HG03060 (cell line): ENCODE results near the gene AGBL4.

ENCODE experiments used
- ATAC-seq: cut with Tn5 transposase; IDR thresholded peaks from one replicate; pipeline ENCODE4 v1.9.1; 2021; ENCODE audit warnings: low read depth, moderate number of reproducible peaks; ENCODE audit not compliant: unreplicated experiment

AGBL4 gene

DNA sequence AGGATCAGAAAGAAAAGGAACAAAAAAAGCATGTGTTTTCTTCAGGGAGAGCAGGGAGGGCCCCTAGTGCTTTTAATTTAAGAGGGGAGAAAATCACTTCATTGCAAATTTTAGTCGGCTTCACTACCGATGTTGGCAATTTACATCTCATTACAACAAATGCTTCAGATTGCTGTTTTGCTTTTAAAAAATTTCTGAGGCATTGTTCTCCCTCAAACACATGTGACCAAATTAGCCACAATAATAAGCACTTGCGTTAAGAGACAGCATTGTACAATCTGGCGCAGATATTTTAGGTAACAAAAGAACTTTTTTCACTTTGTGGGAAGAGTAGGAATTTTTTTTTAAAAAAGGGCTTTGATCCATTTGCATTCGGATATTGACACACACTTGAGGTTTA is 1276.8 kb downstream of the AGBL4 start:
- ATAC-seq: no peak

DNA sequence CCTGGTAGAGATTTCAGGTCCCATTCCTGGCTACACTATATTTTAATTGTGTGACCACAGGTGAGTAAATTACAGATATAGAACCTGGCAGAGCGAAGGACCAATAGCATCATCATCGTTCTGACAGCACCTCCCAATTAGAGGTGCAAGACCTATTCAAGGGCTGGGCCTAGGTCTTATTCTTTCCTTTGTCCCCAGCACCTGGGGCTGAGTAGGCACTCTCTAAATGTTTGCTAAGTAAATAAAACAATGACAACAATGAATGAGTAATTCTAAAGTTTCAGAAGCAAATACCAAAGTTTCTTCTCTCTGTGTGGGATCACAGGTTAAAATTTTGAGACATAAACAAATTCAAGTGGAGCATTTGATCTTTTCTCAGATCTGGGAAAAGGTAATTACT is 1279.7 kb downstream of the AGBL4 start:
- no peak for ATAC-seq

DNA sequence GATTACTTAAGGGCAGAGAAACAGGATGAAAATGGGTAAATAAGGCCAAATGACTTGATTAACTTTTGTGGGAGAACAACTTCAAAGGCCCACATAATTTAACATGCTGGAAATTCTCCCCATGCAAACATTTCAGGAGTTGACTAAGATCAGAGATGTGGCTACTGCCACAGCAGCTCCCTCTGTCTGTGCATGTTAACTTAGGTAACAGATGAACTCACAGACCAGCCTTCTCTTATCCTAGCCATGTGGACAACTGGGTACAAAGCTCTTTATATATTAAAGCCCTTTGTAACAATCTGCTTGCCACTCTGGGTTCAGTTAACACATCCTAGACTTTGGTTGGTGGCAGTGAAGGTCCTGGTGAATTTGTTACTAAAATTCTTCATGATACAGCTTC is 1280.3 kb downstream of the AGBL4 start:
- ATAC-seq: no peak

DNA sequence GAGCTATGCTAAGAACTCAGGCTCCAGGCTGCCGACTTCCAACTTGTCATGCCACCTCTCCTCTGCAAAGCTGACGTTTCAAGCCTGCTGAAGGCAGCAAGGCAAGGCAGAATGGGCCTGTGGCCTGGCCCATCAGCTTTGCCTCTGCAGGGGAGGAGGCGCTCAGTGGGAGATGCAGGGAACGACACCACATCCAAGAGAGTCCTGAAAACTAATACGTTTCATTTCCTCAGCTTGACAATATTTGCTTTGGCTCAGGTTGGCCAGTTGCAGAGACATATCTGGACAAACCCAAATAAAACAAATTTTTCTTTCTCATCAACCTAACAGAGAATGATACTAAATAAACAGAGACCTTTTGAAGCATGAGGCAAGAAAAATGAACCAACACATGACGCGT is 1282.4 kb downstream of the AGBL4 start:
- ATAC-seq: no peak

DNA sequence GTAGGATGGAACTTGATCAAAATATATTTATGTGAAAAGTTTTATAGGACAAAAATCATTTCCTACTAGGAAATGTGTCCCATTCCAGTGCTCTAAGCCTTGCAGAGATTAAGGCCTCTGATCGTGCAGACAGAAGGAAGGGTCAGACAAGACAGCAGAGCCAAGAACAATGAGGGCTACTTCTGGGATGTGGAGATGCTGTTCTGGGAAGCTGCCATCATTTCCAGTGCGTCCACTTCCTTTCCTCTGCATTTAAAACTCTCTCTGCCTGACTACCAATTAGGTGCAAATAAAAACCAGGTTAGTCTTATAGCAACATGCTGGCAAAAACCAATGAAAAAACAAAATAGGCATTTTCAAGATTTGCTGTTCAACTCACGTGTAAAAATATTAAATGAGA is 1283.1 kb downstream of the AGBL4 start:
- ATAC-seq: no peak

DNA sequence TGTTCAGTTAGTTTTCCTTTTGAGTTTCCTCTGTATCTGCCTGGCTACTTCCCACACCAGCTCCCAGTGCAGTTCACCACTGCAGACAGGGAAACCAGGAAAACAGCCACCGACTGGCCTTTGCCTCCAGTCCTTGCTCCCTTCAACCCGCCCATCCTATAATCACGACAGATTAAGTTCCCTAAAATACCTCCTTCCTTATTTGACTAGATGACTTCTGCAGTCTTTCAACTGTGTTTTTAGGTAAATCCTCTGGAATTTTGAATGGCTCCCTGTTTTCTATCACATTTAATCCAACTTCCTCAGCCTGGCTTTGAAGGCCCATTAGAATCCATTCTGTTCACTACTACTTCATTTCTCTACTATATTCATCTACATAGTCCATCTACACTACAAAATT is 1284.7 kb downstream of the AGBL4 start:
- no peak for ATAC-seq

DNA sequence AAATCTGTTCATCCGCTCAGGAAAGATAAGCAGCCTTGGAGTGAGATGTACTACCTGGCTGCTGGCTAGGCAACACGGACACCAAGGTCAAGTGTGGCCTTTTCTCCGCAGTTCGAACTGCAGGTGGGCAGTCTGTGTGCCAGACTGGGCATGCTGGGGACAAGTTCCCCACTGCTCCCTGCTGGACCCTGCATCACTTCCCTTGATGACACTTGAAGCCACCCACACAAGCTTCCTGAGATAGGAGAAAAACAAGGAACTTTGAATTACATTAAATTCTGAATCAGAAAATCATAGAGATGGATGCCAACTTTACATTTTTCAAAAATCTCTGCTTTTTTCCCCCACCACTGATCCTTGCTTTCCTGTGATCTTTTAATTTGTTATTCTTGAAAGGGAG is 1285.4 kb downstream of the AGBL4 start:
- ATAC-seq: no peak

DNA sequence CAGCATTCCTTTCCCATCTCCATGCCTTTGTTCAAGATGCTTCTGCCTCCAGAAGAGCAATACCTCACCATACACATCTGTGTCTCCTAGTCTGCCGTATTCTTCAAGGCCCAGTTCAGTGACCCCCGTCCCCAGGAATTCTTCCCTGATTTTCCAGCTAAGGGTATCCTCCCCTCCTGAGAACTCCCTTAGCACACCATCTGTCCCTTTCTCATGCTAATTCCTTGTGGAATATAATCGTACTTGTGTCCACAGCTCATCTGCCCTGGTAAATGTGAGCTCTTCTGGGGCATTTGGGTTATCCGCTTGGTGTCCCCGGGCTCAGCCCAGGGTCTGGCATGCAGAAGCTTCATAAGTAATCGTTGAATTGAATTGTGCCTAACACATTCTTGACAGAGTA is 1288.0 kb downstream of the AGBL4 start:
- ATAC-seq: no peak

DNA sequence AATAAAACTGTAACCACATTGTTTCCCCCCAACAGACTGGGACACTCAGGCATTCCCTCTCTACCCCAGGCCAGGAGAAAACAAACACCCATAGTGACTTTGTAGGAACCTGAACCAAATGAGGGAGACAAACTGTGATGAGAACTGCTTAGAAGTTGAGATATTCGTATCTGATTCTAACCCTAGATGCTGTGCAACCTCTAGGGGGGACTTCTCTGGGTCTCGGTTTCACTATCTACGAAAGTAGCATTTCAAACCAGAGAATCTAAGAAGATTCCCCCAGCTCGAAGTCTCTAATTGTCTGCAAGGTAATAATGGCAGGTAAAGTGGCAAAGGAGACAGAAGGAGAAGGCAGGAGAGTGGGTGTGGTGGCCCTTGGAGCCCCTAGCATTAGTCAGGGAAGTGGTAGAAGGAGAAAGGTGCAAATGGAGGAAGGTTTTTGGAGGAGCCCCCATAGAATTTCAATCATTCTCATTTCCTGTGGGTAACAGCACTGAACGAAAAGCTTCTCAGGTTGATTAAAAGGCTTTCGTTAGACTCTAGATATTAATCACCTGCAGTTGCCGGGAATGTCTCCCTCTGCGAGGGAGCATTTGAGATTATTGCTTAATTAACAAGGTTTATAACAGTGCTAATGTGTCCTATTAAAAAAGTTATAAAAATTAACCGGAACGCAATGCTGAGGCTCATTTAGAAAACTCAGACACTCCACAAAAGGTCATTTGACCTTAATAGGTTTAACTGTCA is 1293.4 kb downstream of the AGBL4 start:
- no peak for ATAC-seq

DNA sequence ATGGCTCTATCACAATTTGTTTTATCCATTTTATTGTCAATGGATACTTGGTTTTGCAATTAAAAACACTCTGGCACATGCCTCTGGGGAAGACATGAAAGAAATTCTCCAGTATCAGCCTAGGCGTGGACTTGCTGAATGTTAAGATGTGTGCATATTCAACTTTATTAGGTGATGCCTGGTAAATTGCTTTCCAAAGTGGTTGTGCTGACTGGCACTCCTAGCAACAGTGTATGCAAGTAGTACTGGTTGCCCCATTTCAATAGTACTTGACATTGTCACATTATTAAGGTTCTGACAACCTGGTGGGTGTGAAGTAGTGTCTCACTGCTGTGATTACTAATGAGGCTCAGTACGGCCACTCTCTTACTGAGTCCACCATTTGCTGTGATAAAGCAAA is 1295.2 kb downstream of the AGBL4 start:
- no peak for ATAC-seq

DNA sequence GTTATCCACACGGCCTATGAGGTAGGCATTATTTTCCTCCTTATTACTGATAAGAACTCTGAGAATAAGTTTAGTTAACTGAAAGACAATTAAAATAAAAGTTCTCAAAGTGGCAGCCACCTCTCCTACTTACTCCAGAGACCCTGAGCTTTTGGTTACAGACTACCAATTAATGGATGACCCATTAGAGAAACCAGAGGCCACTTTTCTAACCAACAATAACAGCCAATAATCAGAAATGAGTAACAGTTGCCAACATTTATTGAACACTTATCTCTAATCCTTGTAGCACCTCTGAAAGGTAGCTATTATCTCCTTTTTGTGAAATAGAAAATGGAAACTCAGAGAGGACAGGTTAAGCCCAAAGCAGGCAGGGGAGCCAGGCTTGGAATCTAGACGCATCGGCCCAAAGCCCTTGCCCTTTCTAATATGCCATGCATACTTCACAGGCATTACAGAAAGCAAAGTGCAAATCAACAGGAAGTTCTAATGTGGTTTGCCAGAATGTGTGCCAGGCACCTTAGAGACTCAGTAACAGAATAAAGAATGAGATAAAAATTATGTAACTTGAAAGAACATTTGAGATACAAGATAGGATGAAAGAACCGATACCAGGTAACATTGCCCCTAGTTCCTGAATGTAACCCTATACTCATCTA is 1297.1 kb downstream of the AGBL4 start:
- ATAC-seq: no peak

DNA sequence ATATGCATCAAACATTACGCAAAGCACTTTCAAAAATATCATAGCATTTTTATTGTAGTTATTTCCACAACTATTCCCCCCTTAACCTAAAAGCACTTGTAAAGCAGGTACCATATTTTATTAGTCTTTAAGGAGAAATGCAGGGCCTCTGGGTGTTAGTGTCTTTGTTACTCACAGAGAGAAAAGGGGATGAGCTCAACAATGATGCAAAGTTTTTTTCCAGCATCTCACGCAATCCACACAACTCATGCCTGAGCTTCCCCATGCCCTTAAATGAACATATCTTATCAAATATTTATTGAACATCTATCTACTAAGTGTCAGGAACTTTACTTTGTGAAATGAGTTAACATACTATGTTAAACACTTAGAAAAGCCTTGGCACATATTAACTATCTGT is 1297.6 kb downstream of the AGBL4 start:
- no peak for ATAC-seq

DNA sequence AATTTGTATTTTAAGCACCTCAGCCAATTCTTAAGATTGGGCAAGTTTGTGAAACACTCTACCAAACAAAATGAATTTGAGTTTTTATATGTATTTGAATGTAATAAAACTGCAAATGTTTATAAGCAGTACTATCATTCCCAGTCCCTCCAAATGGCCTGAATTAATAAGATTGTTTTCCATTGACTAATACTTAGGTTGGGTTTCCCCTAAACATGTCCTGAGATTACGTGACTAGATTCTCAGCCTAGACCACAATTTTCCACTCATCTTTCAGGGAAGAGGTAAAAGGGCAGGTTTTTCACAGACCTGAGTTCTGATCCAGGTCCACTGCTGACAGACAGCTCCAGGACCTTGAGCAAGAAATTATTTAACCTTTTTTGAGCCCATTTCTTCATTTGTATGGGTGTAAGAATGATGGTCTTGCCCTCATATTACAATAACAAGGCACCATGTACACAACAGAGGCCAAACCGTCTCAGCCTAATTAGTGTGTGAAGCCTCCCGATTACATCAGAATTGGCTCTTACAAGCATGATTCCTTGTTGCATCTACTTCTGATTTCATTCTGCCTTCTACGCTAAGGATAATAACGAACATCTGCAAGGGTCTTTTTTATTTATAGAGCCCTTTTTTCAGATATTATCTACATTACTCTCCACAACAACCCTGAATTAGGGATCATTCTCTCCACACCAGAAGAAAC is 1298.3 kb downstream of the AGBL4 start:
- ATAC-seq: no peak

DNA sequence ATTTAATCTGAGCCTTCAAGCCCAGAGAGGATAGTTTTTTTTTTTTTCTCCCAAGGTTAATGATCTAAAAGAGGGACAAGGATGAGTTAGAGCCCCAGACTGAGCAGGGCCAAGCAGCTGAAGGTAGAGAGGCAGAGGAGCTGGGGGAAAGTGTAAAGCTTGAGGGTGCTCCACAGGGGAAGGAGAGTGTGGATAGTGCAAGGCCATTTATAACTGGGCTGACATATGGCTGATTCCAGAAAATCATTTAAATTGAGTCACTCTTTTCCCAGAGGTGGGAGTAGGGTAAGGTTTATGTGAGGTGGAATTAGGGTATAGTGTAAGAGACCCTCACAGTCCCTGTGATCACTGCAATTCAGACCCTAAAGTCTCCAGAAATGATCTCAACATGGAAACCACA is 1302.8 kb downstream of the AGBL4 start:
- no peak for ATAC-seq

DNA sequence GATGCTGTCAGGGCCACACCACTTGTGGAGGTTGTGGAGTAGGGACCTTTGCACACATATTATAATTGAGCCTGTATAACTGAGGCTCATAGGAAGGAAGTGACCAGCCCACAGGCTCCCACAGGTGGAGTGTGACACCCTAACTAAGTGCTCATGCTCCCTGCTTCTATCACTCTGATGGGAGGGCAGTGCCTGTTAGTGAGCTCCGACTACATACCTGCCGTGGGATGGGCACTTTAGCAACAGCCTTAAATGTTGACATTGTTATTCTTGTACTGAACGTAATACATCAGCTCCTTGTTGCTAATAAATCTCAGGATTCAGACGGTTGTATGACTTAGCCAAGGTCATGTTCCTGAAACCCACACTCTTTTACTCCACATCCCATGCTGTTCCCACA is 1305.0 kb downstream of the AGBL4 start:
- no peak for ATAC-seq

DNA sequence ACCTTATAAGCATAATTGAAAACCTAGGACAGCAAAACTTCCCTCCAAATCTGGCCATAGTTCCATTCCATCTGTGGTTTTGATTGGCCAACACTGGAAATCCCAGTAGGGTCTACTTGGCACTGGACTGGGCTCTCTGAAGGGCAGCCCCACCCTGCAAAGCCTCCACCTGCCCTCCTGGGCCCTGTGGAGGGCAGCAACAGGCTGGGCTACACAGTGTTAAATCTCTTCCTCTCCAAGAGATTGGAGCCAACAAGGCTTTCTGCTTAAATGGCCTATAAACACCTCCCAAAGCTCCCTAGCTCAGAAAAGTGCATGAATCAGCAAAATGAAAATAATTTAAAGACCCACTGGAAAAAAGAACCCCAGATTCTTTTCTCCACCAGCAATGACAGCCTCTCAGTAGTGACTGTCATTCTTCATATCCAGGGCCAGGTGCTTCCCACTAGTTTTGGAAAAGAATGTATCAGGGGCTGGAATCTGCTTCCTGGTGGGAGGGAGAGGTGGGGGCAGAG is 1305.6 kb downstream of the AGBL4 start:
- ATAC-seq: no peak

DNA sequence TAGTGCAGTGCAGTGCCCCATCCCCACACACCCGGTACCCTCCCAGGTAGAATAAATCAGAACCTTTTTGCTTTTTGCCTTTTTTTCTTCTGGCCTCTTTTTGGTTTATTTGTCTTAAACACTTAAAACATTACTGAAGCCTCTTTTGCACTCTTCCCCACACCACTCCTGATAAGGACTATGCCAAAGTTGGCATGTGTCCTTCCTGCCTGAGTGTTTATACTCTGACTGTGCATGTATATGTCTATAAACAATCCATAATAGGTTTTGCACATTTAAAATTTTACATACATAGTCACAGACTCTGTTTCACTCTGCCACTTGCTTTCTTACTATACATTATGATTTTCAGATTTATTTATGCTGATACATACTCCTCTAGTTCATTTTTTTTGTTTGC is 1306.7 kb downstream of the AGBL4 start:
- ATAC-seq: no peak

DNA sequence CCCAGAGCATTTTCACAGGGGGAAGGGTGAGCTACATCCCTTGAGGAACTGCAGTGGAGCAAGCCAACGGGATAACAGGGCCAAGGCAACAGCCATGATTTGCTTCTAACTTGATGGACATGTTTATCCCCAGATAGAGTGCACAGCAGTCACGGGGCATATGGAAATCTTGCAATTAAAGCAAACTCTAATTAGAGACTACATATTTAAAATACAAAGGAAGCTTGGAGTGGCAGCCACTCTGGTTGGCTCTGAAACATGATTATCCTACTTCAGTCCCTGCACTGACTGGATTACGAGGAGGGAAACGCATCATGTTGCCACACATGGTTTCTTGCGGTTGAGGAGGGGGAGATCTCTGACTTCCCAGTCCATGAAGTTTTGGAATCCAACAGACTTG is 1307.8 kb downstream of the AGBL4 start:
- no peak for ATAC-seq

DNA sequence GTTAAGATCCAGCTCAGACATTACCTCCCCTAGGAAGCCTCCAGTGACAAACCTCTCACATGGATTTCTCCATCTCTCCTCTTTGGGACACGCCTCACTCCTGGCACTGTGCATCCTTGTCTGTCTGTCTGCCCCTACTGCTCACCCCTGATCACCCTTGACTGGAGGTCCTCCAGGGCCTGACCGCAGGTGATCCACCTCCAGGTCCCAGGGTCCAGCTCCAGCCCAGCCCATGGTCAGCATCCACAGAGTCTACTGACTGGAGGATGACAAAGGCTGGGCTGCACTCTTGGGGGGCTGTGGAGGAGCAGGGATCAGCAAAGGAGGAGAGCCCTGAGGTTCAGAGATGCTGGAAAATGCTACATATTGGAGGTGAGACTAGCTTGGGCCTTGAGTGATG is 1312.8 kb downstream of the AGBL4 start:
- ATAC-seq: no peak

DNA sequence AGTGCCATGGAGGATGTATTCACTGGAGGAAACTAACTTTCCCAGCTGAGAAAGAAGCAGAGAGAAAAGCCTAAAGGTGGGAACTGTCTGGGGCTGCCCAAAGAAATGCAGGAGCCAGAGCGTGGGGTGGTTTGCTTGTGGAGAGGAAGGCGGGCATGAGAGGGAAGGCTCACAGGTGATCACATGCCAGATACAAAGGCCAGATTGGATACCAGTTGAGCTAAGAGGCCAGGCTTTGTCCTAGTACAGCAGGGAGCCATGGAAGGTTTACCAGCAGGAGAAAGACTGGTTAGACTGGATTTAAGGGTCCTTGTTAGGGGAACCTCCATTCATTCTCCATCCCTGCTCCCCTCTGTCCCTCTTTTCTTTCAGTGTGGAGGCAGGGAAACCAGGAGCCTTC is 1313.4 kb downstream of the AGBL4 start:
- ATAC-seq: no peak

DNA sequence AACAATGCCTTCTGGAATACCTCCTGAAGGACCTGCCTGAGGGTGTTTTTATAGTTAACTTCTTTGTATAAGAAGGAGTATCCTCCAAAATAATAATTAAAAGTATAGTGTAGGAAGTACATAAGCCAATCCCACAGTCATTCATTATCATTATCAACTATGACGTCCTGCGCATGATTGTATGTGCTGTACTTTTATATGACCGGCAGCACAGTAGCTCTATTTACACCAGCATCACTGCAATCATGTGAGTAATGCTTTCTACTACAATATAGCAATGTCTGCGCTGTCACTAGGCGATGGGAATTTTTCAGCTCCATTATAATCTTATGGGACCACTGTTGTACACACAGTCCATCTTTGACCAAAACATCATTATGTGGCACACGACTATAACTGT is 1319.0 kb downstream of the AGBL4 start:
- ATAC-seq: no peak

DNA sequence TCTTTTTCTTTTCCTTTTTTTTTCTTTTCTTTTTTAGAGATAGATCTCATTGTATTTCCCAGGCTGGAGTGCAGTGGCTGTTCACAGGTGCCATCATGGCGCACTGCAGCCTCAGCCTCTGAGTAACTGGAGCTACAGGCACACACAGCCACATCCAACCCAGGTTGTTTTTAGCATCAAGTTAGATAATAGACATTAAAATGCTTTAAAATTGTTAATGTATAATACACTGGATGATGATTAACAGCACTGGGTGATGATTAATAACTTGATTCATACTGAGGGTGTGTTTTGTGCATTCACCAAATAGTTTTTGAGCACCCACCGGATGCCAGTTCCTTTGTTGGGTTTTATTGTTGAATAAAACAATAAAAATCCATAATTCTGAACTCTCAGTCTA is 1322.3 kb downstream of the AGBL4 start:
- no peak for ATAC-seq
